ENCODE results near the gene SEC31A. TPM values are rescaled to one million over a fixed set of nuclear protein-coding genes. Genes with fewer than 3 reads are reported as not detected.

The SEC31A gene
- total RNA-seq, 4 donors from 2014 or later = 117 to 458 (median 253) TPM

GRCh38 chr4:82900411-82901182 lies 9.6 kb upstream of the SEC31A start, which contains the start of gene THAP9:
THAP9 (plus strand) TSS chr4:82900735; CDS start chr4:82900803, 68 bp downstream.
- DNase-seq = peak; percentile 97 to 98
- TF ChIP-seq CTCF (IDR thresholded peaks at IDR 0.05) (peak in 1 of 4 experiments; percentile 11), POLR2A (IDR thresholded peaks at IDR 0.05) (peak; percentile 61 to 75)
- Histone ChIP-seq H3K4me3 (peak within 1 kb of the TSS; percentile 68 to 76), H3K36me3 (no peaks in the 10 kb centered on the region), H3K4me1 (peaks cover 0 to 4% of the 10 kb centered on the region in 2 donors), H3K9me3 (no peaks in the 10 kb centered on the region), H3K27me3 (no peaks in the 10 kb centered on the region), H3K27ac (peak within 1 kb of the TSS; percentile 97 to 99)
- intact Hi-C loops (cut with DNase I; ENCODE audit: low total_unique reads) = loop anchor here (5.0 kb wide), 1 partner anchor 112 kb away; the partner anchor contains the start of gene LIN54

- intact Hi-C loops (cut with DNase I; ENCODE audit: low total_unique reads) = loop anchor here (5.0 kb wide), 1 partner anchor 112 kb away; the partner anchor contains the start of gene LIN54
- Histone ChIP-seq H3K4me1 (peaks cover 0 to 4% of the 10 kb centered on the region in 2 donors), H3K36me3 (no peaks in the 10 kb centered on the region), H3K27ac (peak overlapping the region; percentile 97 to 99), H3K27me3 (no peaks in the 10 kb centered on the region), H3K4me3 (peak overlapping the region; percentile 68 to 76), H3K9me3 (no peaks in the 10 kb centered on the region)
- no peak for TF ChIP-seq POLR2A (IDR thresholded peaks at IDR 0.05)
- no peak for TF ChIP-seq CTCF (IDR thresholded peaks at IDR 0.05)
- no peak for DNase-seq
Observed at GRCh38 chr4:82900066-82900410, 9.1 kb upstream of the SEC31A start.

- peaks cover 0 to 4% of the 10 kb centered on the region in 2 donors for H3K4me1 ChIP-seq
- H3K27ac ChIP-seq = peak overlapping the region; percentile 97 to 99
- peak overlapping the region; percentile 68 to 76 for H3K4me3 ChIP-seq
- TF ChIP-seq CTCF (IDR thresholded peaks at IDR 0.05) (no peak), POLR2A (IDR thresholded peaks at IDR 0.05) (no peak)
- H3K9me3 ChIP-seq = no peaks in the 10 kb centered on the region
- DNase-seq = no peak
- H3K36me3 ChIP-seq = no peaks in the 10 kb centered on the region
- no peaks in the 10 kb centered on the region for H3K27me3 ChIP-seq
- intact Hi-C loops (cut with DNase I; ENCODE audit: low total_unique reads) = loop anchor here (5.0 kb wide), 1 partner anchor 113 kb away; the partner anchor contains the start of gene LIN54
Observed at GRCh38 chr4:82899374-82900065, 8.6 kb upstream of the SEC31A start.

- intact Hi-C loops (cut with DNase I; ENCODE audit: low total_unique reads) = no loop called here
- Histone ChIP-seq H3K4me1 (peaks cover 0 to 4% of the 10 kb centered on the region in 2 donors), H3K36me3 (no peaks in the 10 kb centered on the region), H3K4me3 (peak overlapping the region; percentile 68 to 76), H3K27ac (peak overlapping the region; percentile 97 to 99), H3K27me3 (no peaks in the 10 kb centered on the region), H3K9me3 (no peaks in the 10 kb centered on the region)
- no peak for DNase-seq
- TF ChIP-seq POLR2A (IDR thresholded peaks at IDR 0.05) (no peak), CTCF (IDR thresholded peaks at IDR 0.05) (peak in 2 of 4 experiments; percentile 18)
Observed at GRCh38 chr4:82898322-82899243, 7.6 kb upstream of the SEC31A start.

Data from uterus (tissue), 4 donors.